ENCODE data around the gene SLC8A1. TPM values are rescaled to one million over a fixed set of nuclear protein-coding genes. Genes with fewer than 3 reads are reported as not detected.

SLC8A1 gene
- total and polyA plus RNA-seq, 8 donors: 5.4 to 39.7 (median 6.6) TPM

DNA sequence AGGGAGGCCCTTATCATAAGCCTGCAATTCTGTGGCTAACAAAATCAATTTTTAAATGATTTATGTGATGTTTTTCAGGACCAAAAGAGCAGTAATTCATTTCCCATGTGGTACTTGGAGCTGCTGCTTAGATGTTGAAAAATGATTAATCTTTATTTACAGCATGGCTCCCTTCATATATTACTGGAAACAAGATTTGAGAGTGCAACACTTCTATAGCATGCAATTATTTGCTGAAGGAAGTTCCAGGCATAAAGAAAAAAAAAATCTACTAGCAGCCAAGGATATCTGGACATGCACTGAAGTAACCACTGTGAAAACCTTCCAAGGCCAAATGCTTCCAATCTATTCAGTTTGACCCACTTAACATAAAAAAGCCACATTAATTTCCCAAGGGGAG is 186.3 kb downstream of the SLC8A1 start:
- TF ChIP-seq, protein P1, sequence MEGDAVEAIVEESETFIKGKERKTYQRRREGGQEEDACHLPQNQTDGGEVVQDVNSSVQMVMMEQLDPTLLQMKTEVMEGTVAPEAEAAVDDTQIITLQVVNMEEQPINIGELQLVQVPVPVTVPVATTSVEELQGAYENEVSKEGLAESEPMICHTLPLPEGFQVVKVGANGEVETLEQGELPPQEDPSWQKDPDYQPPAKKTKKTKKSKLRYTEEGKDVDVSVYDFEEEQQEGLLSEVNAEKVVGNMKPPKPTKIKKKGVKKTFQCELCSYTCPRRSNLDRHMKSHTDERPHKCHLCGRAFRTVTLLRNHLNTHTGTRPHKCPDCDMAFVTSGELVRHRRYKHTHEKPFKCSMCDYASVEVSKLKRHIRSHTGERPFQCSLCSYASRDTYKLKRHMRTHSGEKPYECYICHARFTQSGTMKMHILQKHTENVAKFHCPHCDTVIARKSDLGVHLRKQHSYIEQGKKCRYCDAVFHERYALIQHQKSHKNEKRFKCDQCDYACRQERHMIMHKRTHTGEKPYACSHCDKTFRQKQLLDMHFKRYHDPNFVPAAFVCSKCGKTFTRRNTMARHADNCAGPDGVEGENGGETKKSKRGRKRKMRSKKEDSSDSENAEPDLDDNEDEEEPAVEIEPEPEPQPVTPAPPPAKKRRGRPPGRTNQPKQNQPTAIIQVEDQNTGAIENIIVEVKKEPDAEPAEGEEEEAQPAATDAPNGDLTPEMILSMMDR (IDR thresholded peaks at IDR 0.05): no peak
- intact Hi-C loops (cut with DNase I): no loop called here
- no peaks in the 10 kb centered on the region for H3K4me1 ChIP-seq
- H3K4me3 ChIP-seq: no peak overlapping the region
- no peak overlapping the region for H3K27ac ChIP-seq
- H3K27me3 ChIP-seq: no peaks in the 10 kb centered on the region
- no peak for DNase-seq
- no peaks in the 10 kb centered on the region for H3K36me3 ChIP-seq
- no peak for ATAC-seq
- no peaks in the 10 kb centered on the region for H3K9me3 ChIP-seq

DNA sequence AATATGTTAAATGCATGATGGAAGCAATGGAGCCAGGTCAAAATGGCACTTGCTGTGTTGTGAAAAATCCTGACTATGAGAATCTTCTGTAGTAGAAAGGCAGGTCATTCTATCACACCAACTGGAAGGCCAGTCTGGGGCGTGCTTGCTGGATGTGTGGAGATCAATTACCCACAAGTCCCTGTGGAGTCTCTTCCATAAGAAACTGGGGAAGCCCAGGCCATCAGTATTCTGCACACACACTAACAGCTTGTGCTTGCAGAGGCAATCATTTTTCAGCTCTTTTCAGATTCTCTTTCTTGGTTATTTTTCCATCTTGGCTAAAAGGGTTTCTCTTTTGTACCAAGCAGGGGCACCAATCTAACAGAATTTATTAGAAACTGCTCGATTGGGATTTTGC is 190.8 kb downstream of the SLC8A1 start:
- Histone ChIP-seq H3K4me1 (no peaks in the 10 kb centered on the region), H3K9me3 (no peaks in the 10 kb centered on the region), H3K27me3 (no peaks in the 10 kb centered on the region), H3K4me3 (no peak overlapping the region), H3K36me3 (no peaks in the 10 kb centered on the region), H3K27ac (no peak overlapping the region)
- intact Hi-C loops (cut with DNase I): no loop called here
- DNase-seq (no peak), ATAC-seq (no peak)
- TF ChIP-seq, protein P1 (IDR thresholded peaks at IDR 0.05): no peak

DNA sequence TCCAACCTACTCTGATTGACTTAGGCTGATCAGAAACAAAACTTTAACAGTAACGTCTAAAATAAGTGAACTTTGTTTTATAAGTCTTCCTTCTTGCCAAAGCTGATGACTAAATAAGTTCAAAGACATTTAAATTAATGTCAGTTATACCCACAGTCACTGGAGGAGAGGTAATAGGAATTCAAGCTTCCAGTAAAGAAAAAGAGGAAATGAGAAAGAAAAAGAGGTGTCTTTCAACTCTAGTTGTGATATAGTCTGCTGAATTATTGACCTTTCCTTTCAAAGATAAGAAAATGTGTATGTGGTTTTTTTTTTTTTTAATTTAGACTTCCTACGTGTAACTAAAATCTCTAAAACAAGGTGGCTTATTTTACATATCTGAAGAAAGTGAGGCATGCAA is 191.5 kb downstream of the SLC8A1 start:
- no peak for DNase-seq
- H3K4me3 ChIP-seq: no peak overlapping the region
- H3K9me3 ChIP-seq: no peaks in the 10 kb centered on the region
- no peaks in the 10 kb centered on the region for H3K27me3 ChIP-seq
- intact Hi-C loops (cut with DNase I): no loop called here
- no peaks in the 10 kb centered on the region for H3K4me1 ChIP-seq
- no peak for ATAC-seq
- H3K27ac ChIP-seq: no peak overlapping the region
- H3K36me3 ChIP-seq: no peaks in the 10 kb centered on the region
- TF ChIP-seq, protein P1 (IDR thresholded peaks at IDR 0.05): no peak

DNA sequence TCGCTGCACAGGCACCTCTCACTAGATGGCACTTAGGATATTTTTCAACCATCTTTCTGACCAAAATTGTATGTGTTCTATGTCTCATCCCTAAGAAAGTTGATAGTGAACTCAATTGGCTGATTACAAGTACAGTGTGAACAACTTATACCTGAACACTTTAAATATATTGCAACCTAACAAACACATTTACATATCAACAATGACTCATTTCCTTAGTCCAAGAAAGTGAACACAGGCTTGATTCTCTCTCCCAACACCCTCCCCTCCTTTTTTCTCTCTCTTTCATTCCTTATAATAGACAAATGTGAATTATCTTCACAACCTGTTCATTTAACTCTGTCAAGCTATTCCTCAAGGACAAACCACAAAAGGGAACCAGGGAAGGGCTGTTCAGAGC is 192.0 kb downstream of the SLC8A1 start:
- intact Hi-C loops (cut with DNase I): no loop called here
- Histone ChIP-seq H3K4me3 (no peak overlapping the region), H3K27ac (no peak overlapping the region), H3K9me3 (no peaks in the 10 kb centered on the region), H3K36me3 (no peaks in the 10 kb centered on the region), H3K27me3 (no peaks in the 10 kb centered on the region), H3K4me1 (no peaks in the 10 kb centered on the region)
- DNase-seq (no peak), ATAC-seq (no peak)
- TF ChIP-seq, protein P1 (IDR thresholded peaks at IDR 0.05): no peak

DNA sequence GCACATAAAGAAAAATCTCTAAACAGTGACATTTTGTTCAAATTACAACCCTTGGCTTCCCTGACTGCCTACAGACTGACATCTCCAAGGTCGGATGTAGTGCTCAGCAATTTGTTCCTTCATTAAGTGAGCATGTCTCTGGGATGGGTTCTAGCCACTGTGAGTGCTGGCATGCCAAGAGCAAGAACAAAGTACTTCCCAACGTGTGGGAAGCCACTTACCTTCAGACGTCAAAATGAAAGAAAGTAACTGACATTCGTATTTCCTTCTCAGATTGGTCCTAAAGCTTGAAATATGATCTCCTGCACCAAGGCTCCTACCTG is 193.8 kb downstream of the SLC8A1 start:
- TF ChIP-seq, protein P1 (IDR thresholded peaks at IDR 0.05): no peak
- Histone ChIP-seq H3K27me3 (no peaks in the 10 kb centered on the region), H3K9me3 (no peaks in the 10 kb centered on the region), H3K36me3 (no peaks in the 10 kb centered on the region), H3K4me1 (no peaks in the 10 kb centered on the region), H3K4me3 (no peak overlapping the region), H3K27ac (no peak overlapping the region)
- intact Hi-C loops (cut with DNase I): no loop called here
- DNase-seq (no peak), ATAC-seq (no peak)

Measured in left lung (tissue), 10 donors.